Mononuclear cell (primary cell): ENCODE results near the gene RHOG. TPM values are rescaled to one million over a fixed set of nuclear protein-coding genes. Genes with fewer than 3 reads are reported as not detected.

Experiments used
- H3K27me3 ChIP-seq: 2 replicates; pipeline ENCODE4 v1.6.0; 2011; ENCODE audit warnings: low read length, control low read depth; ENCODE audit not compliant: insufficient read depth
- H3K4me1 ChIP-seq: 2 replicates; pipeline ENCODE4 v1.5.1; 2011; ENCODE audit warnings: mild to moderate bottlenecking, low read length, control low read depth; ENCODE audit not compliant: insufficient read depth
- H3K4me3 ChIP-seq: 2 replicates; pipeline ENCODE4 v1.5.1; 2011; ENCODE audit warnings: mild to moderate bottlenecking, low read length, moderate library complexity
- H3K9me3 ChIP-seq: 2 replicates; pipeline ENCODE4 v1.5.1; 2011; ENCODE audit warnings: low read depth, mild to moderate bottlenecking, control low read depth, low read length
- total RNA-seq: library from RNA; depleted of rRNA; stranded (reverse); fragments of >200 nt; gene quantifications from one replicate; pipeline ENCODE4 v1.2.3, GENCODE V29; 2012

RHOG gene
- total RNA-seq, 1 donor: 75.6 TPM

DNA sequence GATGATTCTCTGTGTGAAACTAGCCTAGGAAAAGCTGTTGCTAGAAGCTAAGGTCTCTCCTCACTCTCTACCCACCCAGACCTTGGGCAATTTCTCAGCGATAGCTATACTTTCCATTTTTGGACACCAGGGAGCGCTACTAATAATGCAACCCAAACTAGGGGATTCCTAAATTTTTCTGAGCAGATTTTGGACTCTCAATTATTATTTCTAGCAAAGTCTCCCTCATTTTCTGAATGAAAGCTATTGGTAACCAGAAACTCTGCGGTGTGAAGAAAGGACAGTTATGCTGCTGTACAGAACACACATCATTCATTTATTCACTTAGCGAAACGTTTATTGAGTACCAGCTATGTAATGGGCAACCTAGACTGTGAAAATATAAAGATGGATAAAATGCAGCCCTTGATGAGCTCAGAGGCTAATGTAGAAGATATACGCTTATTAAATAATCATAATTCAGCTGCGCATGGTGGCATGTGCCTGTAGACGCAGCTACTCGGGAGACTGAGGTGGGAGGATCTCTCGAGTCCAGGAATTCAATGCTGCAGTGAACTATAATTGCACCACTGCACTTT, 8.6 kb upstream of the RHOG start:
- Histone ChIP-seq H3K9me3 (no peaks in the 10 kb centered on the region), H3K4me1 (peaks cover 13% of the 10 kb centered on the region), H3K4me3 (no peak overlapping the region), H3K27me3 (no peaks in the 10 kb centered on the region)

DNA sequence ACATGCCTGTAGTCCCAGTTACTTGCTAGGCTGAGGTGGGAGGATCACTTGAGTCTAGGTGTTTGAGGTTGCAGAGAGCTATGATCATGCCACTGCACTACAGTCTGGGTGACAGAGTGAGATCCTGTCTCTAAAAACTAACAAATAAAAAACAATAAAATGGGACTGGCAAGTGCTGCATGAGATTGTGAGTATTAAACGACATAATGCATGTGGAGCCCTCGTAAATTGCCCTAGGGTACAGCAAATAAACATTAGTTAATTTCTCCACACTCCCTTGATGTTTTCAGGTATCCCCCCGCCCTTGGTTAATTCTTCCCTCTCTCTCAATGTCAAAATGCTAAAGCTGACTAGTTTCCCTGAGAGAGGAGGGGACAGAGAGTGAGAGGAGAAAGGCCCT, 4.9 kb upstream of the RHOG start:
- Histone ChIP-seq H3K4me1 (peaks cover 9% of the 10 kb centered on the region), H3K4me3 (no peak overlapping the region), H3K9me3 (no peaks in the 10 kb centered on the region), H3K27me3 (no peaks in the 10 kb centered on the region)

DNA sequence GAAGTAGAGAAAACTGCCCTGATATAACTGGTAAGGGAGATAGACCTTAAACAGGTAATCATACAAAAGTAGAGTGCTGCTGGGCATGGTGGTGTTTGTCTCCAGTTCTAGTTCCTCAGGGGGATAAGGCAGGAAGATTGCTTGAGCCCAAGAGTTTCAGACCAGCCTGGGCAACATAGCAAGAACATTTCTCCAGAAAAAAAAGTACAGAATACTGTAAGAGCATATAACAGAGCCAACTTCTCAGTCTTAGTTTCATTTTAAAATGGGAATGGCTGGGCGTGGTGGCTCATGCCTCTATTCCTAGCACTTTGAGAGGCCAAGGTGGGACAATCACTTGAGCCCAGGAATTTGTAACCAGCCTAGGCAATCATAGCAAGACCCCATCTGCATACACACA, 4.5 kb upstream of the RHOG start:
- Histone ChIP-seq H3K27me3 (no peaks in the 10 kb centered on the region), H3K9me3 (no peaks in the 10 kb centered on the region), H3K4me3 (no peak overlapping the region), H3K4me1 (peaks cover 9% of the 10 kb centered on the region)

DNA sequence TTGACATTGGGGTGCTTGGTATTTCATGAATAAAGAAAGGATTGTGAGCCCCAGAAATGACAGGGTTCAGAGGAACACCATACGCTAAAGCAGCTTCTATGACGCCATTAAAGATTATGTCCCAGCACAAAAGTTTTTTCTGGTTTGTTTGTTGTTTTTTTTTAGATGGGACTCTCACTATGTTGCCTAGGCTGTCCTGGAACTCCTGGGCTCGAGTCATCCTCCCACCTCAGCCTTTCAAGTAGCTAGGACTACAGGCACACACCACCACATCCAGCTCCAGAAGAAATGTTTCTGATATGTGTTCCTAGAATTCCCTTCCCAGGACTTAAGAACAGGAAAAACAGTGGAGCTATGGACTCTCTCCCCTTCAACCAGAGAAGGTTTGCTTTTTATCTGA, 2.6 kb upstream of the RHOG start:
- peaks cover 19% of the 10 kb centered on the region for H3K4me1 ChIP-seq

DNA sequence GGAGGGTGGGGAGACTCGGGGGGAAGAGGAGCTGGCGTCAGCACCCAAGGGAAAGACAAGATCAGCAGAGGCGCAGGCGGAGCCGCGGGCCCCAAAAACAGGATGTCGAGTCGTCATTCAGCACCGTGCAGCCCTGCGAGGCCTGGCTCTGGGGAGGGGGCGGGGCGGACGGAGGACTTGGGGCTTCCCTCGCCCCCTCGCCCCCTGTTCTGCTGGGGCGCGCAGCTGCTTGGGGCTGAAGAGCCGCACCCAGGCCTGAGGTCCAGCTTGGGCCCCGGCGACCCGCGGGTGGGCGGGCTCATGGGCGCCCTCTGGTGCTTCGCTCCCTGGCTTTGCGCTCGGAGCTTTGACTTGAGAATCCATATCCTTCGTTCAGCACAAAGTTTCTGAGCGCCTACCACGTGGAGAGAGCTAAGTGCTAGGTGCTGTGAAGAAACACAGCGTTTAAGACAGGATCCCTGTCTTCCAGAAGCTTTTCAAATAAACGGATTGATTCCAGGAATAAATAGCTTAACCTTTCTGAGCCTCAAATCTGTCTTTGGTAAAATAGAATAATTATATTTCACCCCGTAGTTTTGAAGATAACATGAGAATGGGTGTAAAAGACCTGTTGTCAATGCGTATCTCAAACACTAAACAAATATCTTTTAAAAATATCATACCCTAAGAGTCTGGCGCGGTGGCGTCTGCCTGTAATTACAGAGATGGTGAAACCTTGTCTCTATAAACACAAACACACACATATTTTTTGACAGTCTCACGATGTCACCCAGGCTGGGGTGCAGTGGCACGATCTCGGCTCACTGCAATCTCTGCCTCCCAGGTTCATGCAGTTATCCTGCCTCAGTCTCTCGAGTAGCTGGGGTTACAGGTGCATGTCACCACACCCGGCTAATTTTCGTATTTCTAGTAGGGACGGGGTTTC, 929 bp upstream of the RHOG start:
- no peaks in the 10 kb centered on the region for H3K27me3 ChIP-seq
- peak overlapping the region; percentile 36 for H3K4me3 ChIP-seq
- H3K9me3 ChIP-seq: no peaks in the 10 kb centered on the region
- peaks cover 35% of the 10 kb centered on the region for H3K4me1 ChIP-seq

More for the DNA sequence above, 2.6 kb upstream of the RHOG start:
- Histone ChIP-seq H3K9me3 (no peaks in the 10 kb centered on the region), H3K27me3 (no peaks in the 10 kb centered on the region), H3K4me3 (no peak overlapping the region)

DNA sequence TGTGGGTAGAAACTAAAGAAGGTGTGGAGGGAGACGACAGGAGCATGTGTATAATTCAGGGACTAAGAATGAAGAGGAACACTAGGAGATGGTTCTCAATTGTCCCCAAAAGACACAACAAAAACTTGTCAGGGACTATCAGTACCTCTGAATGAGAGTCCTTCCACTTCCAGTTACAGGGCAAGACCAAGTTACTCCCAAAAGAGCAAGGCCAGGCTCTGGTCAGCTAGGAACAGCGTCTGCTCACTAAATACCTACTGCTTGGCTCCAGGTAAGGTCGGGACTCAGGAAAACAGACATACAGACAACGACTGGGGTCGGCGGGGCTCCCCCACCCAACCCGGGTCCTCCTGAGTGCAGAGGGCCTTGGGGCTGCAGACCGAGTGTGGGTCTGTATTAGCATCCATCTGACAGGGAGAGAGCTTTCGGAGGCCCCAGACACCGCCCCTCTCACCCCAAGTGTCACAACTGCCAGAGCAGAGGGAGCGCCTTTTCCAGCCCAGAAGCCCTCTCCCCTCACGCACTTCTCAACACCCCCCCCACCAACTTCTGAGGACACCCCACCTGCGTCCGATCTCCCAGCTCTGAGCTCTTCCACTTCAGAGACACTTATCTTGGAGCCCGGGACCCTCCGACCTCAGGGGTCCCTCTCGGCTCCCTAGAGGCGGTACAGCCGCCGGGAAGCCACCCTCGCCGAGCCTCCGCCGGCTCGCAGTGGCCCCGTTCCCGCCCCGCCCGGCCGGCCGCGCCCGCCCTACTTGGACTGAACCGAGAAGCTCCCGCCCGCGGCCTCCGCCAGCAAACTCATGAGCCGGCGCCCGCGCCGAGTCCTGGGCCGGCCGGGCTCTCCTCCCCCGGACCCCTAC, 522 bp downstream of the RHOG start:
- peak overlapping the region; percentile 96 for H3K4me3 ChIP-seq
- no peaks in the 10 kb centered on the region for H3K27me3 ChIP-seq
- H3K4me1 ChIP-seq: peaks cover 49% of the 10 kb centered on the region
- H3K9me3 ChIP-seq: no peaks in the 10 kb centered on the region

DNA sequence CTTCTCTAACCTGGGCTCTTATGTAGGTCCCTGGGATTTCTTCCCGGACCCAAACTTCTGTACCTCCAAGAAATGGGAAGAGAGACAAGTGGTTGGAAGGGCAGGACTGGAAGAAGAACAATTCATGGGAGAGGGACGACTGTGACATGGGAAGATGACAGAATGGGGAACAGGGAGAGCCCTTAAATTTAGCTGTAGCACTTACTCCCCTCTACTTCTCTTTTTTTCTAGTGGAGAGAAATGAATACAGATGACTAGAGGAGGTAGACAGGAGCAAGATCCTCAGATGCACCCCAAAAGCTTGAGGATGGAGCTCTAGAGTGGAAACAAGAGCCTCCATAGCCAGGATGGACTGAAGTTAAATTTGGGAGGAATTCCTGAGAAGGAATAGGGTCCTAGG, 2.3 kb downstream of the RHOG start:
- Histone ChIP-seq H3K4me1 (peaks cover 67% of the 10 kb centered on the region), H3K4me3 (peak overlapping the region; percentile 96), H3K27me3 (no peaks in the 10 kb centered on the region)

DNA sequence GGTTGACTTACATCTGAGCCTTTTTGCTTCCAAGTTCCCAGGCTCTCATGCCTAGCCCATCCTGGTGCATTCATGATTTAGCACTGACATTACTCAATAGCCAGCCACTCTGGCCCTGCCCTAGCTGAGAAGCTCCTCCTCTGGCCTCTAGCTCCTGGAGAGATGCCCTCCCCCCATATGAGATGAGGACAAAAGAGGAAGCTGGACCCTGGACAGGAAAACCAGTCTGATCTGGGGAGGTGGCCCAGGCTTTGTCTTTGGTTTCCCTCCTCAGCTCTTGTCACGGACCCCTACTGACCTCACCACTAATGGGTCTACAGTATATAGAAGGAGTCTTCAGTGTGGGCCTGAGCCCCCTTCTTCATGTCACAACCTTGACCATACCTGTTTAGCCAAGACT, 3.0 kb downstream of the RHOG start:
- peak overlapping the region; percentile 96 for H3K4me3 ChIP-seq
- H3K27me3 ChIP-seq: no peaks in the 10 kb centered on the region
- H3K4me1 ChIP-seq: peaks cover 74% of the 10 kb centered on the region
- no peaks in the 10 kb centered on the region for H3K9me3 ChIP-seq

More for the DNA sequence above, 2.3 kb downstream of the RHOG start:
- no peaks in the 10 kb centered on the region for H3K9me3 ChIP-seq

DNA sequence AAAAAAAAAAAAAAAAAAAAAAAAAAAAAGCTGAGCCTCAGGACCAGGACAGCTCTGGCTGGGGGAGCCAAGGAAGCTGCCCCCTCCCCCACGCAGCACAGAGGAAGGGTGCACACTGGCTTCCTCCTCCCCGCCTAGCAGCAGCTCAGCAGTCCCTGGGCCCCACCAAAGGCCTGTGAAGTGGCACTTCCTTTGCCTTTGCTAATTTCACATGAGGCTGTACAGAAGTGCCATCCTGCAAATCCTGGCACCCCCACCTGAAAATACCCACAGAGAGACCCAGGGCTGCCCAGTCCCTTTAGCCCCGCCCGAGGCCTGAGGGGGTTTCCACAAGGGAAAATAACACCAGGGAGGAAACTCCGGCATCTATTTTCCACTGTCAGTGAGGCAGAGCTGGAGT, 3.9 kb downstream of the RHOG start:
- Histone ChIP-seq H3K27me3 (no peaks in the 10 kb centered on the region), H3K4me3 (peak overlapping the region; percentile 96), H3K9me3 (no peaks in the 10 kb centered on the region), H3K4me1 (peaks cover 79% of the 10 kb centered on the region)

DNA sequence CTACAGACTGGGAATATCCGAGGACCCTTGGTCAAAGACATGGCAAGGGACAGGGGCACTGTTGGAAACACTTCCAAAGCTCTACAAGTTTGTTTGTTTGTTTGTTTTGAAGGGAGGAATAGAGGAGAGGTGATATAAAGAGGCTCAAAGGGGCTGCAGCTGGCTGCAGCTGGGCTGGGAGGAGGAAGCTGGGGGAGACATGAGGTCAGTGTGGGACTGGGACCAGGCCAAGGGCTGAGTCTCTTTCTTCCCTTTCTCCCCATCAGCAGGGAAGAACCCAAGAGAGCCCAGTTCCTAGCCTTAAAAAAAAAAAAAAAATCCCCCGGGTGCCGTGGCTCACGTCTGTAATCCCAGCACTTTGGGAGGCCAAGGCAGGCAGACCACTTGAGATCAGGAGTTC, 5.0 kb downstream of the RHOG start:
- Histone ChIP-seq H3K9me3 (no peaks in the 10 kb centered on the region), H3K4me1 (peaks cover 86% of the 10 kb centered on the region), H3K27me3 (no peaks in the 10 kb centered on the region), H3K4me3 (peak overlapping the region; percentile 12)

DNA sequence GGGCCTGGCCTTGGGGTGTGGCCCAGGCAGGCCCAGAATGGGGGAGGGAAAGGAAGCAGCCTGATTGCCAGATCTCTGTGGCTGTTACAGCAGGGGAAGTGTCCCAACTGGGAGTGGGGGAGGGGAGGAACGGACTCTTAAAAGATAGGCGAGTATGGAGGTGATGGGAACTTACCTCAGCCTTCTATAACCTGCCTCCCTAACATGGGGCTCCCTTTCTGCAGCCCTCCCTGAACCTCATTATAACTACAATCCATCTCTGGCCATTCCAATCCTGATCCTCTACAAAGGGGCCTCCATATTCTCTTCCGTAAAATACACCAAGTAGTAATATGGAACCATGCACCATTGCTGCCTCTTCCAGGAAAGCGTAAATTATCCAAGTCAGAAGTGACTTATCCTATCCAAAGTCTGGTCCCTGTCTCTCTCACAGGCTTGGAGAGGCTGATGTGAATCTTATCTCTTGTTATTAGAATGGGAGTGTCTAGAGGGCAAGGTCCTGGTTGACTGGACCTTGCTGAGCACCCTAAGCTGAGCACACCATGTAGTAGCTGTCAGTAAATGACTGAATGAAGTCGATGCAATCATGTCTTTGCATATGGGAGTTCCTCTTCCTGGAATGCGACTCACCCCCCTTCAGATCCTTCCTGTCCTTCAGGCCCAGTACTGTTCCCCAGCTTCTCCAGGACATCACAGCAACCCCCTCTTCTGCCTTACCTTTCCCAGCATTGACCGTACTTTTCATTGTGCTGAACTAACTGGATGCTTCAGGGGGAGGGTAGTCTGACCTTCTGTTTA, 5.9 kb downstream of the RHOG start:
- Histone ChIP-seq H3K9me3 (no peaks in the 10 kb centered on the region), H3K4me3 (peak overlapping the region; percentile 26), H3K27me3 (no peaks in the 10 kb centered on the region), H3K4me1 (peaks cover 95% of the 10 kb centered on the region)

DNA sequence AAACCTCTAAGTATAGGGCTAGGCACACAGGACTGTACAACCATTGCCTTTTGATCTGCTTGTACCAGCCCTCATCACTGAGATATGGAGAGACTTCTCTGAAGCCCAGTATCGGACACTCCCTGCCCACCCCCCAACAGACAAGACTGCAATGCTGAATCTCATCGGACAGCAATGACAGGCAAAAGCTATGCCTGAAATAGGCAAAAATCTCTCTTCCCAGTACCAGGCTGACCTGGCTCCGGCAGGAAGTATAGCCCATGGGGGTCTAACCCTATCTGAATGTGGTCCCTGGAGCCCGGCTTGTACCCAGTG, 6.5 kb downstream of the RHOG start:
- Histone ChIP-seq H3K27me3 (no peaks in the 10 kb centered on the region), H3K4me3 (peak overlapping the region; percentile 26), H3K4me1 (peaks cover 100% of the 10 kb centered on the region), H3K9me3 (no peaks in the 10 kb centered on the region)

DNA sequence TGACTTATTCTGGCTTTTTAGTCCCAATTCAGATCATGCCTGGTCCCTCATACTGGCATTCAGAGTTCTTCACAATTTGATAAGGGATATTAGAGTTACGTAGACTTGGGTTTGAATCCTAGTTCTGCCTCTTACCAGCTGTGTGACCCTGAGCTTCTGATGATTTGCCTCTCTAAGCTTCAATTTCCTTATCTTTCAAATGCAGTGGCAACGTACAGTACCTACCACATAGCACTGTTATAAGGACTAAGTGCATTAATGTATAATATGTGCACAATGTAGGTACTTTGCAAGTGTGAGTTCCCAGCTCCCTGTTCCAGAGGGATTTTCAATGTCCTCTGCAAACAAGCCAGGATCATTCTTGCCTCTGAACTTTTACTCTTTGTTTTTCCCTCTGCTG, 7.3 kb downstream of the RHOG start:
- Histone ChIP-seq H3K4me1 (peaks cover 97% of the 10 kb centered on the region), H3K4me3 (no peak overlapping the region), H3K9me3 (no peaks in the 10 kb centered on the region), H3K27me3 (no peaks in the 10 kb centered on the region)

DNA sequence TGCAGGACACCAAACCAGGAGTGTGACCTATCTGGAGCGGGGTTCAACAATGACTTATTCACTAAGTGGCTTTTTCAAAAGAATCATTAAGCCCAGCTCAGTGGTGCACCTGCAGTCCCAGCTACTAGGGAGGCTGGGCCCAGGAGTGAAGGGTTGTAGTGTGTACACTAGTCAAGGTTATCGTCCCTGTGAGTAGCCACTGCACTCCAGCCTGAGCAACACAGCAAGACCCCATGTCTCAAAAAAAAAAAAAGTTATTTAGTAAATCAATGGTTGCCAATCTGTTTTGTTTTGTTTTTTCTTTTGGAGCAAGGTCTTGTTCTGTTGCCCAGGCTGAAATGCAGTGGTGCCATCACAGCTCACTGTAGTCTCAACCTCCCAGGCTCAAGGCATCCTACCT, 7.9 kb downstream of the RHOG start:
- Histone ChIP-seq H3K4me3 (no peak overlapping the region), H3K4me1 (peaks cover 90% of the 10 kb centered on the region), H3K9me3 (no peaks in the 10 kb centered on the region), H3K27me3 (no peaks in the 10 kb centered on the region)
